ENCODE data around the gene ZNF800. TPM values are rescaled to one million over a fixed set of nuclear protein-coding genes. Genes with fewer than 3 reads are reported as not detected.
A peak's percentile ranks its signal among the peaks of the same experiment; 100 is the strongest.

Gene ZNF800
- total and polyA plus RNA-seq, 5 donors from 2014 or later = 44.8 to 81.0 (median 55.0) TPM

DNA sequence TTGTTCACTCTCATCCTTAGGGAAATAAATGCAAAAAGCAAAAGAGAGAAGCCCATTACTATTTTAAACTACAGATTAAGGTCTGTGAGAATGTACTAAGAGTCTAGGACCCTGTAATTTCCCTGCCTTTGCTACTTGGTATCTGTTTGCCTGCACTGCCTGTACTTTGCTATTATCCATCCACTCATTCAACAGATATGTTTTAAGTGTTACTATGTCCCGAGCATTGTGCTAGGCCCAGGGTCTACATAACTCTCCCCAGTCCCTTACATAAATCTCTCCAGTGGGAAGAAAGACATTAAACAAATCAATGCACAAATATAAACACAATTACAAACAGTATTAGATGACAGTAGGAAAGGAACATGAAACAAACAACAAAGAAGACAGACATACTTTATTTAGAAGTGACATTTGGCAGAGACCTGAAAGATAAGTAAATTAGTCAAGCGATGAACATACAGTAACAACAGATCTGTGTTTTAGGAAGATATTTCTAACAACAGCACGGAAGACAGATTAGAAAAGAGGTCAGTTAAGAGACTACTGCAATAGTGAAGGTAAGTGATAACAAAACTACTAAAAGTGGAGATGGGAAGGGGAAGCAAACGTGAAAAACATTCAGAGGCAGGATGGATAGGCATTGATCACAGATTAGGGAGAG lies 30.0 kb downstream of the ZNF800 start:
- DNase-seq = no peak
- peaks cover 19% of the 10 kb centered on the region for H3K36me3 Mint-ChIP-seq
- H3K36me3 ChIP-seq (ENCODE audit: control insufficient read depth, insufficient read depth, low read length) = peaks cover 53% of the 10 kb centered on the region
- H3K27ac ChIP-seq (ENCODE audit: insufficient read depth, low read length, poor library complexity, severe bottlenecking) = no peak overlapping the region
- no peak for ATAC-seq (ENCODE audit: low read depth in 2 of 2)
- no peaks in the 10 kb centered on the region for H3K27me3 Mint-ChIP-seq
- no peaks in the 10 kb centered on the region for H3K9me3 ChIP-seq (ENCODE audit: control insufficient read depth in 2 of 2, low read length in 2 of 2)
- no peak overlapping the region for H3K4me3 ChIP-seq (ENCODE audit: low read depth, low read length)
- H3K4me1 Mint-ChIP-seq = peaks cover 9 to 29% (median 23%) of the 10 kb centered on the region in 4 donors
- H3K4me1 ChIP-seq (ENCODE audit: control insufficient read depth, insufficient read depth, low read length, poor library complexity, severe bottlenecking) = no peaks in the 10 kb centered on the region
- no peak overlapping the region for H3K27ac Mint-ChIP-seq
- no peaks in the 10 kb centered on the region for H3K27me3 ChIP-seq (ENCODE audit: control insufficient read depth, insufficient read depth, low read length)
- H3K4me3 Mint-ChIP-seq = no peak overlapping the region
- H3K9me3 Mint-ChIP-seq = no peaks in the 10 kb centered on the region

GRCh38 chr7:127361736-127362135 lies 30.8 kb downstream of the ZNF800 start:
- no peak overlapping the region for H3K4me3 Mint-ChIP-seq
- H3K27ac Mint-ChIP-seq = no peak overlapping the region
- no peaks in the 10 kb centered on the region for H3K27me3 Mint-ChIP-seq
- H3K36me3 Mint-ChIP-seq = peaks cover 13% of the 10 kb centered on the region
- Histone ChIP-seq H3K36me3 (ENCODE audit: control insufficient read depth, insufficient read depth, low read length) (peaks cover 55% of the 10 kb centered on the region), H3K27me3 (ENCODE audit: control insufficient read depth, insufficient read depth, low read length) (no peaks in the 10 kb centered on the region), H3K27ac (ENCODE audit: insufficient read depth, low read length, poor library complexity, severe bottlenecking) (no peak overlapping the region), H3K9me3 (ENCODE audit: control insufficient read depth in 2 of 2, low read length in 2 of 2) (no peaks in the 10 kb centered on the region), H3K4me3 (ENCODE audit: low read depth, low read length) (no peak overlapping the region), H3K4me1 (ENCODE audit: control insufficient read depth, insufficient read depth, low read length, poor library complexity, severe bottlenecking) (no peaks in the 10 kb centered on the region)
- no peak for ATAC-seq (ENCODE audit: low read depth in 2 of 2)
- no peaks in the 10 kb centered on the region for H3K9me3 Mint-ChIP-seq
- no peak for DNase-seq
- H3K4me1 Mint-ChIP-seq = peaks cover 16 to 23% (median 19%) of the 10 kb centered on the region in 4 donors

DNA sequence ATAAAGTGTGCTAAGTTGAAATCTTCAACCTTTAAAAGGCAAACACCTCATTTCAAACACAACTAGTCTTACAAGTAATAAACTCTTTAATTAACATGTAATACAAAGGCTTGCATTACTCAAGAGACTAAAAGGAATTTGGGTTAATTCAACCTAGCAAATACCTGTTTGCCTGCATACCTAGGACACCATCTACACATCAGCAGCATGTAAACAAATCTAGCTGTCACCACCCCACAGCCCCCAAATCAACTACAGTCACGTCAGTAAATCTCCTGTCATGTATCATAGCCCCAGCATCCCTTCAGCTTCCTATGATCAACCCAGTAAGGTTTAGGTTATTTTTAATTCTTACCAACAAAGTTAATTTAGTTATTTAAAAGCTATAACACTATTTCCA lies 33.5 kb downstream of the ZNF800 start:
- Mint-ChIP-seq H3K36me3 (no peaks in the 10 kb centered on the region), H3K4me1 (peaks cover 20 to 41% (median 22%) of the 10 kb centered on the region in 4 donors), H3K4me3 (no peak overlapping the region), H3K27ac (peak overlapping the region in 1 of 3 donors; percentile 26), H3K9me3 (no peaks in the 10 kb centered on the region), H3K27me3 (no peaks in the 10 kb centered on the region)
- no peak overlapping the region for H3K27ac ChIP-seq (ENCODE audit: insufficient read depth, low read length, poor library complexity, severe bottlenecking)
- H3K4me1 ChIP-seq (ENCODE audit: control insufficient read depth, insufficient read depth, low read length, poor library complexity, severe bottlenecking) = no peaks in the 10 kb centered on the region
- no peak overlapping the region for H3K4me3 ChIP-seq (ENCODE audit: low read depth, low read length)
- no peaks in the 10 kb centered on the region for H3K9me3 ChIP-seq (ENCODE audit: control insufficient read depth in 2 of 2, low read length in 2 of 2)
- ATAC-seq (ENCODE audit: low read depth in 2 of 2) (no peak), DNase-seq (no peak)
- H3K36me3 ChIP-seq (ENCODE audit: control insufficient read depth, insufficient read depth, low read length) = peaks cover 49% of the 10 kb centered on the region
- H3K27me3 ChIP-seq (ENCODE audit: control insufficient read depth, insufficient read depth, low read length) = no peaks in the 10 kb centered on the region

DNA sequence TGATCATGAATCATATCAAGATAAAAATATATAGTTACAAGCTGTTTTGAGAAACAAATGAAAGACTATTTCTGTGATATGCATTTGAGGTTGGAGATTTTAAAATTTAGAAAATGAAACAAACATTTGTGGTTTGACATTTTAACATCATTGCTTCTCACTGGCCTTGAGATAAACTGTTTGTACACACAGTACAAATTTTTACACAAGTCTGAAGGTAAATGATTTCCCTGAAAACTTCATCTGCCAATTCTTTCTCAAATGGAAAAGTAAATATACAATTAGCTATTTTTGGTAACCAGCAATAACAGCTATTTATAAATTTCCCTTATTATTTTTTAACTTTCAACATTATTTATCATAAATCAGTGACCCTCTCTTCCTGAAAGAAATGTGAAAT lies 38.6 kb downstream of the ZNF800 start:
- Mint-ChIP-seq H3K27me3 (no peaks in the 10 kb centered on the region), H3K9me3 (no peaks in the 10 kb centered on the region)

GRCh38 chr7:127350586-127350985 lies 41.9 kb downstream of the ZNF800 start:
- H3K4me3 ChIP-seq (ENCODE audit: low read depth, low read length) = no peak overlapping the region
- DNase-seq = no peak
- Mint-ChIP-seq H3K36me3 (peaks cover 10% of the 10 kb centered on the region), H3K4me1 (peaks cover 18 to 33% (median 26%) of the 10 kb centered on the region in 4 donors), H3K4me3 (no peak overlapping the region), H3K9me3 (peaks cover 0 to 1% (median 0%) of the 10 kb centered on the region in 7 donors), H3K27me3 (peaks cover 4% of the 10 kb centered on the region), H3K27ac (peak overlapping the region in 1 of 3 donors; percentile 43)
- H3K4me1 ChIP-seq (ENCODE audit: control insufficient read depth, insufficient read depth, low read length, poor library complexity, severe bottlenecking) = peaks cover 8% of the 10 kb centered on the region
- no peaks in the 10 kb centered on the region for H3K9me3 ChIP-seq (ENCODE audit: control insufficient read depth in 2 of 2, low read length in 2 of 2)
- peaks cover 2% of the 10 kb centered on the region for H3K27me3 ChIP-seq (ENCODE audit: control insufficient read depth, insufficient read depth, low read length)
- no peak for ATAC-seq (ENCODE audit: low read depth in 2 of 2)
- H3K27ac ChIP-seq (ENCODE audit: insufficient read depth, low read length, poor library complexity, severe bottlenecking) = no peak overlapping the region
- H3K36me3 ChIP-seq (ENCODE audit: control insufficient read depth, insufficient read depth, low read length) = peaks cover 3% of the 10 kb centered on the region

More for the DNA sequence above, 38.6 kb downstream of the ZNF800 start:
- H3K4me3 ChIP-seq (ENCODE audit: low read depth, low read length) = no peak overlapping the region
- H3K27ac ChIP-seq (ENCODE audit: insufficient read depth, low read length, poor library complexity, severe bottlenecking) = no peak overlapping the region
- no peaks in the 10 kb centered on the region for H3K27me3 ChIP-seq (ENCODE audit: control insufficient read depth, insufficient read depth, low read length)
- no peak for ATAC-seq (ENCODE audit: low read depth in 2 of 2)
- no peaks in the 10 kb centered on the region for H3K4me1 ChIP-seq (ENCODE audit: control insufficient read depth, insufficient read depth, low read length, poor library complexity, severe bottlenecking)
- no peaks in the 10 kb centered on the region for H3K9me3 ChIP-seq (ENCODE audit: control insufficient read depth in 2 of 2, low read length in 2 of 2)
- Mint-ChIP-seq H3K27ac (no peak overlapping the region), H3K36me3 (peaks cover 4% of the 10 kb centered on the region), H3K4me3 (no peak overlapping the region), H3K4me1 (peaks cover 17 to 53% (median 30%) of the 10 kb centered on the region in 4 donors)
- DNase-seq = no peak
- H3K36me3 ChIP-seq (ENCODE audit: control insufficient read depth, insufficient read depth, low read length) = peaks cover 16% of the 10 kb centered on the region

- H3K4me3 ChIP-seq (ENCODE audit: low read depth, low read length) = no peak overlapping the region
- H3K4me3 Mint-ChIP-seq = no peak overlapping the region
- H3K9me3 Mint-ChIP-seq = peaks cover 0 to 1% (median 0%) of the 10 kb centered on the region in 7 donors
- H3K4me1 Mint-ChIP-seq = peaks cover 17 to 27% (median 25%) of the 10 kb centered on the region in 4 donors
- H3K4me1 ChIP-seq (ENCODE audit: control insufficient read depth, insufficient read depth, low read length, poor library complexity, severe bottlenecking) = peaks cover 8% of the 10 kb centered on the region
- H3K27me3 Mint-ChIP-seq = peaks cover 5% of the 10 kb centered on the region
- no peaks in the 10 kb centered on the region for H3K9me3 ChIP-seq (ENCODE audit: control insufficient read depth in 2 of 2, low read length in 2 of 2)
- peaks cover 2% of the 10 kb centered on the region for H3K27me3 ChIP-seq (ENCODE audit: control insufficient read depth, insufficient read depth, low read length)
- no peak overlapping the region for H3K27ac Mint-ChIP-seq
- H3K27ac ChIP-seq (ENCODE audit: insufficient read depth, low read length, poor library complexity, severe bottlenecking) = no peak overlapping the region
- DNase-seq (no peak), ATAC-seq (ENCODE audit: low read depth in 2 of 2) (no peak)
- H3K36me3 Mint-ChIP-seq = peaks cover 10% of the 10 kb centered on the region
- H3K36me3 ChIP-seq (ENCODE audit: control insufficient read depth, insufficient read depth, low read length) = no peaks in the 10 kb centered on the region
These were observed 42.6 kb downstream of the ZNF800 start for GRCh38 chr7:127349881-127350280.

GRCh38 chr7:127348247-127348631 lies 44.3 kb downstream of the ZNF800 start:
- DNase-seq (no peak), ATAC-seq (ENCODE audit: low read depth in 2 of 2) (no peak)
- no peak overlapping the region for H3K27ac ChIP-seq (ENCODE audit: insufficient read depth, low read length, poor library complexity, severe bottlenecking)
- H3K4me1 Mint-ChIP-seq = peaks cover 12 to 23% (median 18%) of the 10 kb centered on the region in 4 donors
- H3K36me3 ChIP-seq (ENCODE audit: control insufficient read depth, insufficient read depth, low read length) = no peaks in the 10 kb centered on the region
- H3K27ac Mint-ChIP-seq = peak overlapping the region in 1 of 3 donors; percentile 21
- peaks cover 2% of the 10 kb centered on the region for H3K27me3 ChIP-seq (ENCODE audit: control insufficient read depth, insufficient read depth, low read length)
- H3K4me3 ChIP-seq (ENCODE audit: low read depth, low read length) = peak overlapping the region; percentile 54
- H3K36me3 Mint-ChIP-seq = peaks cover 10% of the 10 kb centered on the region
- H3K4me3 Mint-ChIP-seq = peak overlapping the region in 3 of 4 donors; percentile 46 to 66 (median 50)
- peaks cover 9% of the 10 kb centered on the region for H3K27me3 Mint-ChIP-seq
- H3K9me3 Mint-ChIP-seq = peaks cover 0 to 1% (median 0%) of the 10 kb centered on the region in 7 donors
- no peaks in the 10 kb centered on the region for H3K9me3 ChIP-seq (ENCODE audit: control insufficient read depth in 2 of 2, low read length in 2 of 2)
- H3K4me1 ChIP-seq (ENCODE audit: control insufficient read depth, insufficient read depth, low read length, poor library complexity, severe bottlenecking) = peaks cover 8% of the 10 kb centered on the region
